Ishikawa (cell line): Measurements from ENCODE around the gene ZNF107.

Source experiments
- EGR1 ChIP-seq: IDR thresholded peaks from 2 replicates; pipeline ENCODE4 v1.6.1; 2012
- EP300 ChIP-seq: IDR thresholded peaks from 2 replicates; pipeline ENCODE4 v1.6.1; 2012; ENCODE audit warnings: borderline replicate concordance
- RAD21 ChIP-seq: IDR thresholded peaks from 2 replicates; pipeline ENCODE4 v1.6.1; 2012; ENCODE audit warnings: low read depth
- TEAD4 ChIP-seq: IDR thresholded peaks from 2 replicates; pipeline ENCODE4 v1.6.1; 2012

DNA sequence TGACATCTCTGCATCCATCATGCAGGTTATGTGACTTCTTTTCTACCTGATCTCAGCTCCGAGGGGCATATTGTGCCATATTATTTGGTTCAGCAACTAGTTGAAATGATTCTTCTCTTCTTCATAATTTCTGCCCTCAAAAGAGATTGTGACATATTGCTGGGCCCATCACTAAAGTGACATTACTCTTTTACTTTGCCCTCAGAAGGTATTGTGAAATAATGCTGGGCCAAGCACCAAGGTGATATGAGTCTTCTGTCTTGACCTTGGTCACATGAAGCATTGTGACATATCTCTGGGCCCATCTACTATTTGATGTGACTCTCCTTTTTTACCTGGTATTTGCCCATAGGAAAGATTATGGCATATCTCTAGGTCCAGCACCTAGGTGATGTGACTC, 33.9 kb upstream of the ZNF107 start:
- TF ChIP-seq RAD21 (no peak), EGR1 (no peak), EP300 (no peak), TEAD4 (no peak)
